ENCODE data around the gene USP12.

Gene USP12

GRCh38 chr13:27182844-27183497, 11.4 kb upstream of the USP12 start:
- DNase-seq, result no peak

GRCh38 chr13:27182054-27182453, 10.4 kb upstream of the USP12 start:
- no peak for DNase-seq

- DNase-seq, result no peak
These were observed 6.2 kb upstream of the USP12 start for GRCh38 chr13:27177852-27178251.

- DNase-seq, result no peak
These were observed 5.1 kb upstream of the USP12 start for GRCh38 chr13:27176470-27177410.

GRCh38 chr13:27174766-27175455, 3.3 kb upstream of the USP12 start:
- DNase-seq, result peak; percentile 67 to 71

- peak; percentile 86 to 94 for DNase-seq
These were observed 858 bp upstream of the USP12 start for GRCh38 chr13:27172495-27172842.

GRCh38 chr13:27171827-27172494, 350 bp upstream of the USP12 start:
- peak; percentile 80 to 85 for DNase-seq

GRCh38 chr13:27170516-27171243, 931 bp downstream of the USP12 start:
- no peak for DNase-seq

GRCh38 chr13:27170221-27170515, 1.4 kb downstream of the USP12 start:
- DNase-seq, result peak; percentile 64 to 73

GRCh38 chr13:27168906-27169657, 2.5 kb downstream of the USP12 start:
- peak; percentile 24 to 41 for DNase-seq

GRCh38 chr13:27168086-27168485, 3.5 kb downstream of the USP12 start:
- DNase-seq, result peak; percentile 34 to 40

GRCh38 chr13:27166313-27166712, 5.3 kb downstream of the USP12 start:
- DNase-seq, result no peak

- no peak for DNase-seq
These were observed 9.6 kb downstream of the USP12 start for GRCh38 chr13:27161980-27162379.

GRCh38 chr13:27161423-27161822, 10.2 kb downstream of the USP12 start:
- no peak for DNase-seq

- DNase-seq, result no peak
These were observed 10.8 kb downstream of the USP12 start for GRCh38 chr13:27160657-27161295.

GRCh38 chr13:27159806-27160563, 11.6 kb downstream of the USP12 start:
- no peak for DNase-seq

- DNase-seq, result no peak
These were observed 13.3 kb downstream of the USP12 start for GRCh38 chr13:27158335-27158734.

GRCh38 chr13:27151798-27152599, 19.6 kb downstream of the USP12 start:
- no peak for DNase-seq

- no peak for DNase-seq
These were observed 21.9 kb downstream of the USP12 start for GRCh38 chr13:27149702-27150101.

GRCh38 chr13:27148900-27149299, 22.7 kb downstream of the USP12 start:
- DNase-seq, result no peak

Data from AML-193 (cell line).